HFF-Myc (cell line): Measurements from ENCODE around the gene NOS1AP.

ENCODE experiments used
- DNase-seq: peaks from one replicate; pipeline ENCODE4 v3.0.0-alpha.2; 2011; ENCODE audit warnings: low read depth; ENCODE audit errors: extremely low read depth
- H3K4me3 ChIP-seq: replicated peaks from 2 replicates; pipeline ENCODE4 v1.5.1; 2011; ENCODE audit warnings: low read depth, mild to moderate bottlenecking, control low read depth, low read length
- TF ChIP-seq, protein P1 (sequence below): IDR thresholded peaks from 2 replicates; pipeline ENCODE4 v1.5.1; 2012; ENCODE audit warnings: mild to moderate bottlenecking, low read depth, low read length, control low read depth; ENCODE audit errors: missing control alignments

The NOS1AP gene

GRCh38 chr1:162025541-162025940 is 44.0 kb upstream of the NOS1AP start:
- TF ChIP-seq, protein P1, sequence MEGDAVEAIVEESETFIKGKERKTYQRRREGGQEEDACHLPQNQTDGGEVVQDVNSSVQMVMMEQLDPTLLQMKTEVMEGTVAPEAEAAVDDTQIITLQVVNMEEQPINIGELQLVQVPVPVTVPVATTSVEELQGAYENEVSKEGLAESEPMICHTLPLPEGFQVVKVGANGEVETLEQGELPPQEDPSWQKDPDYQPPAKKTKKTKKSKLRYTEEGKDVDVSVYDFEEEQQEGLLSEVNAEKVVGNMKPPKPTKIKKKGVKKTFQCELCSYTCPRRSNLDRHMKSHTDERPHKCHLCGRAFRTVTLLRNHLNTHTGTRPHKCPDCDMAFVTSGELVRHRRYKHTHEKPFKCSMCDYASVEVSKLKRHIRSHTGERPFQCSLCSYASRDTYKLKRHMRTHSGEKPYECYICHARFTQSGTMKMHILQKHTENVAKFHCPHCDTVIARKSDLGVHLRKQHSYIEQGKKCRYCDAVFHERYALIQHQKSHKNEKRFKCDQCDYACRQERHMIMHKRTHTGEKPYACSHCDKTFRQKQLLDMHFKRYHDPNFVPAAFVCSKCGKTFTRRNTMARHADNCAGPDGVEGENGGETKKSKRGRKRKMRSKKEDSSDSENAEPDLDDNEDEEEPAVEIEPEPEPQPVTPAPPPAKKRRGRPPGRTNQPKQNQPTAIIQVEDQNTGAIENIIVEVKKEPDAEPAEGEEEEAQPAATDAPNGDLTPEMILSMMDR: no peak
- H3K4me3 ChIP-seq: no peak overlapping the region

DNA sequence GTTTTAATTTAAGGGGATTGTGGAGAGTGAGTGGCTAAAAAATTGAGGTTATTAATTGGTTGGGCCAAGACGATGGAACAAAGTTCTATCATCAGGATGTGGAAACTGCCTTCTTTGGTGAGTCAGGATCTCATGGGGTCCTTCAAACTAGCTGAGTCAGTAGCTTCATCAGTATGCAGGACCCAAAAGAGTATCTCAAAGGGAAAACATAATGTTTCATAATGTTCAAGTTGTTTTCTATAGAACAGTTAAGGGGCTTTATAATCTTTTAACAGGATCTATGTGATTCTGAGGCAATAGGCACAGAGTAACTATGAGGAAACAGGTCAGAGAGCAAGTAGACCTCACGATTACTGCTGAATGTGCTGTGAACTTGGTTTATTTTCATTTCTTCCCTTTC is 42.6 kb upstream of the NOS1AP start:
- DNase-seq: no peak
- TF ChIP-seq, protein P1: no peak
- H3K4me3 ChIP-seq: no peak overlapping the region

More at GRCh38 chr1:162025541-162025940, 44.0 kb upstream of the NOS1AP start:
- no peak for DNase-seq

GRCh38 chr1:162028726-162029125 is 40.8 kb upstream of the NOS1AP start:
- no peak for DNase-seq
- H3K4me3 ChIP-seq: no peak overlapping the region
- TF ChIP-seq, protein P1: no peak

GRCh38 chr1:162029157-162029556 is 40.3 kb upstream of the NOS1AP start:
- no peak for DNase-seq
- no peak overlapping the region for H3K4me3 ChIP-seq
- TF ChIP-seq, protein P1: no peak

DNA sequence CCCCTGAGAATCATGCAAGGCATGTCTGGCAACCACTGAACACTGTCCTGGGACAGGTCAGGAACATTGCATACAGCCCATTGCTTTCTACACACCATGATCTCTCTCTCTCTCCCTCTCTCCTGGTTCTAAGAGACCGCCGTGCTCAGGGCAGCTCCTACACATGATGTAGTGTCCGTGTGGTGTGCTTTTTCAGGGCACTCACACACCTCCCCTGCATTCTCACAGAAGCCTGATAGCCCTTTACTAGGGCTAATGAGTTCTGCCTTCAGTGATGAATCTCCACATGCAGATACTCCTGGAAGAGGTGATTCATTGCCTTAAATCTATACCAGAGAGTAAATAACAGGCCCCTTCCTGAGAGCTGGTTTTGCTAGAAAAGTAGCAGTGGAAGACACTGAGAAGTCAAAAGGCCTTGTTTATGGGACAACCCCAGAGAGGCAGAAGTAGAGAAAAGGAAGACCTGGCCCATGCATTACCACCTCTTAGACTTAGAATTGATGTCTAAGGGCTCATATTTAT is 38.7 kb upstream of the NOS1AP start:
- DNase-seq: no peak
- no peak overlapping the region for H3K4me3 ChIP-seq
- TF ChIP-seq, protein P1: no peak

DNA sequence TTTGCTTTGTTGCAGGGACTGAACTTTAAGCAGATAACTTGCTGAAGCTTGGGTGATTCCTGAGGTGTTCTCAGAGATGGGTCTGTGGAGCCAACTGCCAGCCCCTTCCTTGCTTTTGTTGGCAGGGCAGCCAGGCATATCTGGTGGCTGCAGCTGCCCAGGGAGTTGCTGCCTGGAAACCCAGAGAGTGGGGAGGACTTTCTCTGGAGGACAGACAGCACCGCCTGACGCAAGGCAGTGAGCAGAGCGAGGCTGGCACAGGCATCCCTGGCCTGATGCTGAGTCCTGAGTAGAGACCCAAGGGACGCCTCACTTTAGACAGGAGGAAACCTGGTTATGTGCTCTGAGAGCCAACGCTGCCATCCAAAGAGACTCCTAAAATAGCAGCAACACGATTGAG is 36.1 kb upstream of the NOS1AP start:
- no peak overlapping the region for H3K4me3 ChIP-seq
- no peak for DNase-seq
- TF ChIP-seq, protein P1: no peak

GRCh38 chr1:162035241-162035640 is 34.2 kb upstream of the NOS1AP start:
- TF ChIP-seq, protein P1: no peak
- DNase-seq: no peak
- no peak overlapping the region for H3K4me3 ChIP-seq
